AG10803 (cell line): ENCODE data around the gene SSUH2.

Experiments
- DNase-seq: peaks from one replicate; pipeline ENCODE4 v3.0.0; 2010; ENCODE audit warnings: low read depth
- H3K4me3 ChIP-seq: 2 replicates; pipeline ENCODE4 v1.5.1; 2011; ENCODE audit warnings: mild to moderate bottlenecking, low read length, control low read depth
- CTCF ChIP-seq: conservative IDR thresholded peaks from 2 replicates; pipeline ENCODE4 v1.5.1; 2011; ENCODE audit warnings: mild to moderate bottlenecking, low read length, control low read depth, inconsistent platforms

Gene SSUH2

GRCh38 chr3:8673083-8673737 is 28.6 kb upstream of the SSUH2 start:
- no peak for DNase-seq
- no peak overlapping the region for H3K4me3 ChIP-seq
- TF ChIP-seq CTCF, result no peak

- no peak for DNase-seq
- H3K4me3 ChIP-seq, result no peak overlapping the region
- TF ChIP-seq CTCF, result peak; percentile 19; the same call in 1 of the 2 replicates
Measured at GRCh38 chr3:8669019-8669418, 24.4 kb upstream of the SSUH2 start.

GRCh38 chr3:8668216-8668615 is 23.6 kb upstream of the SSUH2 start:
- H3K4me3 ChIP-seq, result no peak overlapping the region
- TF ChIP-seq CTCF, result no peak
- peak; percentile 14 for DNase-seq

- no peak for DNase-seq
- no peak for TF ChIP-seq CTCF
- H3K4me3 ChIP-seq, result no peak overlapping the region
Measured at GRCh38 chr3:8667463-8668091, 23.0 kb upstream of the SSUH2 start.

- H3K4me3 ChIP-seq, result no peak overlapping the region
- no peak for DNase-seq
- TF ChIP-seq CTCF, result no peak
Measured at GRCh38 chr3:8665407-8665896, 20.9 kb upstream of the SSUH2 start.

GRCh38 chr3:8663177-8664061 is 18.8 kb upstream of the SSUH2 start:
- DNase-seq, result peak; percentile 74
- TF ChIP-seq CTCF, result peak; percentile 78
- H3K4me3 ChIP-seq, result no peak overlapping the region
